Parathyroid adenoma (tissue), 2 donors: ENCODE data around the gene ARL2BP.
"Not testable (repeated sequence)": the region's sequence is repeated elsewhere in the genome, so short reads cannot be mapped to it uniquely, and the experiment has no call there.

Experiments
- H2AFZ ChIP-seq: fragments of 300-600 bp; sonication (generic); one replicate; pipeline ENCODE4 v1.7.0; 2017; ENCODE audit warnings: antibody characterized with exemption, mild to moderate bottlenecking
- H3K27ac ChIP-seq: fragments of 300-600 bp; sonication (generic); one replicate; pipeline ENCODE4 v1.7.0; 2017
- H3K27me3 ChIP-seq: fragments of 300-600 bp; sonication (generic); one replicate; pipeline ENCODE4 v1.7.0; 2017; ENCODE audit warnings: low read length; ENCODE audit not compliant: control insufficient read depth, insufficient read depth
- H3K36me3 ChIP-seq: fragments of 300-600 bp; sonication (generic); one replicate; pipeline ENCODE4 v1.7.0; 2017; ENCODE audit warnings: low read length; ENCODE audit not compliant: control insufficient read depth, insufficient read depth
- H3K4me1 ChIP-seq: fragments of 300-600 bp; sonication (generic); one replicate; pipeline ENCODE4 v1.7.0; 2017; ENCODE audit warnings: control low read depth
- H3K4me2 ChIP-seq: fragments of 300-600 bp; sonication (generic); one replicate; pipeline ENCODE4 v1.7.0; 2017; ENCODE audit warnings: low read length
- H3K4me3 ChIP-seq: fragments of 300-600 bp; sonication (generic); one replicate; pipeline ENCODE4 v1.7.0; 2017; ENCODE audit warnings: low read depth, low read length
- H3K79me2 ChIP-seq: fragments of 300-600 bp; sonication (generic); one replicate; pipeline ENCODE4 v1.7.0; 2017; ENCODE audit warnings: control low read depth
- H3K9ac ChIP-seq: fragments of 300-600 bp; sonication (generic); one replicate; pipeline ENCODE4 v1.7.0; 2017; ENCODE audit warnings: mild to moderate bottlenecking
- H3K9me3 ChIP-seq: fragments of 300-600 bp; sonication (generic); one replicate; pipeline ENCODE4 v1.7.0; 2017; ENCODE audit warnings: low read length; ENCODE audit not compliant: control insufficient read depth
- TF ChIP-seq, protein P1 (sequence below): fragments of 300-600 bp; sonication (generic); IDR thresholded peaks from one replicate; pipeline ENCODE4 v1.7.0; 2017; ENCODE audit warnings: antibody characterized with exemption, mild to moderate bottlenecking
- donor health status: primary hyperparathyroidism.

ARL2BP gene

DNA sequence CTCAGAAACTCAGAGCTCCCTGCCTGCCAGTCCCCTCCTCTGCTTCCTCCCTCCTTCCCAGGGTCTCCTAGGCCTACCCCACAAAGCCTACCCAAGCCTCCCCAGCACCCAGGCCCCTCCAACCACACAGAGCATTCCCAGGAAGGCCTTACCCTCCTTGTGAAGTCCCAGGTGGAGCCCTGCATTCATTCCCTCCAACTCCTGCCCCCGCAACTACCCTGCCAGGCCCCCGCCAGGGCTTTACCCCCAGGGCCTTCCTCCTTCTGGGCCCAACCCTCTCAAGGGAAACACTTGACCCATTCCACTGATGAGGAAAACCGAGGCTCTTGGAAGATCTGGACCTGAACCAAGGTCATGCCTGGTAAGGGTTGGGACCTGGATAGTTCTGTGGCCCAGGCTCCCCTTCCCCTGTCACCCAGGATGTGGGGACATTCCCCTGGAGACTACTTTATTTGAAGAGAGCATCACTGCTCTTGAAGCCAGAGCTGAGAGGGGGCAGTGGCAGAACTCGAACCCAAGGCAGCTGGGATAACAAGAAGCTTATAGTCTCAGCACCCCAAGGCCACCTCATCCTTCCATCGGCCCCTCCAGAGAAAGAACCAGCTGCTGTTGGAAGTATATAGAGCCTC is 26.9 kb downstream of the ARL2BP start:
- H3K36me3 ChIP-seq, result no peaks in the 10 kb centered on the region
- no peak overlapping the region for H2AFZ ChIP-seq
- no peaks in the 10 kb centered on the region for H3K9me3 ChIP-seq
- TF ChIP-seq, protein P1, sequence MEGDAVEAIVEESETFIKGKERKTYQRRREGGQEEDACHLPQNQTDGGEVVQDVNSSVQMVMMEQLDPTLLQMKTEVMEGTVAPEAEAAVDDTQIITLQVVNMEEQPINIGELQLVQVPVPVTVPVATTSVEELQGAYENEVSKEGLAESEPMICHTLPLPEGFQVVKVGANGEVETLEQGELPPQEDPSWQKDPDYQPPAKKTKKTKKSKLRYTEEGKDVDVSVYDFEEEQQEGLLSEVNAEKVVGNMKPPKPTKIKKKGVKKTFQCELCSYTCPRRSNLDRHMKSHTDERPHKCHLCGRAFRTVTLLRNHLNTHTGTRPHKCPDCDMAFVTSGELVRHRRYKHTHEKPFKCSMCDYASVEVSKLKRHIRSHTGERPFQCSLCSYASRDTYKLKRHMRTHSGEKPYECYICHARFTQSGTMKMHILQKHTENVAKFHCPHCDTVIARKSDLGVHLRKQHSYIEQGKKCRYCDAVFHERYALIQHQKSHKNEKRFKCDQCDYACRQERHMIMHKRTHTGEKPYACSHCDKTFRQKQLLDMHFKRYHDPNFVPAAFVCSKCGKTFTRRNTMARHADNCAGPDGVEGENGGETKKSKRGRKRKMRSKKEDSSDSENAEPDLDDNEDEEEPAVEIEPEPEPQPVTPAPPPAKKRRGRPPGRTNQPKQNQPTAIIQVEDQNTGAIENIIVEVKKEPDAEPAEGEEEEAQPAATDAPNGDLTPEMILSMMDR, result no peak
- no peak overlapping the region for H3K4me3 ChIP-seq
- H3K9ac ChIP-seq, result no peak overlapping the region
- H3K27ac ChIP-seq, result no peak overlapping the region
- no peak overlapping the region for H3K4me2 ChIP-seq
- H3K79me2 ChIP-seq, result no peaks in the 10 kb centered on the region
- H3K4me1 ChIP-seq, result peaks cover 7% of the 10 kb centered on the region
- no peaks in the 10 kb centered on the region for H3K27me3 ChIP-seq

DNA sequence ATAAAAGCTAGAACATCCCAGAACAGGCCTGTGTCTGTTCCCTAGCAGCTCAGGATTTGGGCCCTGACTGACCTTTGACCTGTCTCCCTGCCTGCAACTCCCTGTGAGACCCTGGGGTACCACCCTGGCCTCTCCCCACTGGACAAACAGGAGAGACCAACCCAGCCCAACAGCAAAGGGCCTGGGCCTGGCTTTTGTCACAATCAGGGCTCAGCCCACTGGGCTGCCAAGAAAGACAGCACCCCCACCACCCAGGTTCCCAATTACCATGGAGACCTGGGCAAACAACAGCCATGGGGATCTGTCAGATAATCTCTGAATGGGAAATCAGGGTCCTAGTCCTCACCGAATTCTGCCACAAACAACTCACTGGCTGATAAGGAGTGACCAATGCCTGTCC is 28.3 kb downstream of the ARL2BP start:
- Histone ChIP-seq H3K27me3 (no peaks in the 10 kb centered on the region), H3K4me3 (no peak overlapping the region), H3K4me1 (peaks cover 5% of the 10 kb centered on the region), H3K9ac (no peak overlapping the region), H3K79me2 (no peaks in the 10 kb centered on the region), H3K27ac (no peak overlapping the region), H3K9me3 (no peaks in the 10 kb centered on the region), H2AFZ (no peak overlapping the region), H3K36me3 (no peaks in the 10 kb centered on the region), H3K4me2 (no peak overlapping the region)
- TF ChIP-seq, protein P1, result no peak

DNA sequence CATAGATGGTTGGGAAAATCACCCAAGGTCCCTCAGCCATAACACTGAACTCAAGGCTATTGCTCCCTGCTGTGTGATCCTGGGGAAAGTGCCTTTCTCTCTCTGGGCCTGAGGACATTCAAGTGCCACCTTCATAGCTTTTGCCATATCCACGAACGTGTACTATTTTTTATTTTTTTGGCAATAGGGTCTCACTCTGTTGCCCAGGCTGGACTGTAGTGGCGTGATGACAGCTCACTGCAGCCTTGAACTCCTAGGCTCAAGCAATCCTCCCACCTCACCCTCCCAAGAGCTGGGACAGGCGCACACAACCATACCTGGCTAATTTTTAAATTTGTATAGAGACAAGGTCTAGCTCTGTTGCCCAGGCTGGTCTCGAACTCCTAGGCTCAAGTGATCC is 28.8 kb downstream of the ARL2BP start:
- H3K4me1 ChIP-seq, result peaks cover 2% of the 10 kb centered on the region
- no peak overlapping the region for H3K27ac ChIP-seq
- no peaks in the 10 kb centered on the region for H3K79me2 ChIP-seq
- no peaks in the 10 kb centered on the region for H3K9me3 ChIP-seq
- TF ChIP-seq, protein P1, result no peak
- H3K27me3 ChIP-seq, result no peaks in the 10 kb centered on the region
- H3K9ac ChIP-seq, result no peak overlapping the region
- no peak overlapping the region for H2AFZ ChIP-seq
- H3K36me3 ChIP-seq, result no peaks in the 10 kb centered on the region
- H3K4me2 ChIP-seq, result no peak overlapping the region
- H3K4me3 ChIP-seq, result no peak overlapping the region

- H3K9me3 ChIP-seq, H3K4me3 ChIP-seq: not testable (repeated sequence)
Measured at GRCh38 chr16:57275946-57276345, 30.9 kb downstream of the ARL2BP start.

GRCh38 chr16:57276596-57276995 is 31.5 kb downstream of the ARL2BP start:
- TF ChIP-seq, protein P1, result no peak

More at GRCh38 chr16:57275946-57276345, 30.9 kb downstream of the ARL2BP start:
- not testable (repeated sequence) for H3K4me2 ChIP-seq, H3K36me3 ChIP-seq, H3K27ac ChIP-seq, H3K4me1 ChIP-seq, H2AFZ ChIP-seq, H3K27me3 ChIP-seq, H3K79me2 ChIP-seq, H3K9ac ChIP-seq

More at GRCh38 chr16:57276596-57276995, 31.5 kb downstream of the ARL2BP start:
- H3K9me3 ChIP-seq, result no peaks in the 10 kb centered on the region
- H3K36me3 ChIP-seq, result no peaks in the 10 kb centered on the region
- H3K27me3 ChIP-seq, result no peaks in the 10 kb centered on the region
- H3K4me1 ChIP-seq, result no peaks in the 10 kb centered on the region
- no peaks in the 10 kb centered on the region for H3K79me2 ChIP-seq
- H3K9ac ChIP-seq, result no peak overlapping the region
- H3K27ac ChIP-seq, result no peak overlapping the region
- no peak overlapping the region for H3K4me3 ChIP-seq
- H3K4me2 ChIP-seq, result no peak overlapping the region
- H2AFZ ChIP-seq, result no peak overlapping the region
